GM15510 (cell line): Measurements from ENCODE around the gene PC.

Experiments used
- POLR2A ChIP-seq: IDR thresholded peaks from 3 replicates; pipeline ENCODE4 v1.6.1; 2011; ENCODE audit warnings: borderline replicate concordance; ENCODE audit not compliant: insufficient read length; ENCODE audit errors: extremely low read depth

Gene PC

DNA sequence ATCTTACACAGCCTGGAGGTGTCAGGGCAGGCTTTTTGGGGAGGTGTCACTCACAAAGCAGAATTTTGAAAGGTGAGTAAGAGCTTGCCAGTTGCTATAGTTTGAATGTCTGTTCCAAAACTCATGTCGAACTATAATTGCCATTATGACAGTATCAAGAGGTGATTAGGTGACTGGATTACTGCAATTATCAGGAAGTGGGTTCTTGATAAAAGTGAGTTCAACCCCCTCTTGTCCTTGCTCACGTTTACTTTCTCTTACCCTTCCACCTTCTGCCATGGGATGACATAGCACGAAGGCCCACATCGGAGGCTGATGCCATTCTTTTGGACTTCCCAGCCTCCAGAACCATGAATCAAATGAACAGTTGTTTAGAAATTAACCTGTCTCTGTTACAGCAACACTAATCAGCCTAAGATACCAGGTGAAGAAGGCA, 12.2 kb upstream of the PC start:
- TF ChIP-seq POLR2A, result no peak

DNA sequence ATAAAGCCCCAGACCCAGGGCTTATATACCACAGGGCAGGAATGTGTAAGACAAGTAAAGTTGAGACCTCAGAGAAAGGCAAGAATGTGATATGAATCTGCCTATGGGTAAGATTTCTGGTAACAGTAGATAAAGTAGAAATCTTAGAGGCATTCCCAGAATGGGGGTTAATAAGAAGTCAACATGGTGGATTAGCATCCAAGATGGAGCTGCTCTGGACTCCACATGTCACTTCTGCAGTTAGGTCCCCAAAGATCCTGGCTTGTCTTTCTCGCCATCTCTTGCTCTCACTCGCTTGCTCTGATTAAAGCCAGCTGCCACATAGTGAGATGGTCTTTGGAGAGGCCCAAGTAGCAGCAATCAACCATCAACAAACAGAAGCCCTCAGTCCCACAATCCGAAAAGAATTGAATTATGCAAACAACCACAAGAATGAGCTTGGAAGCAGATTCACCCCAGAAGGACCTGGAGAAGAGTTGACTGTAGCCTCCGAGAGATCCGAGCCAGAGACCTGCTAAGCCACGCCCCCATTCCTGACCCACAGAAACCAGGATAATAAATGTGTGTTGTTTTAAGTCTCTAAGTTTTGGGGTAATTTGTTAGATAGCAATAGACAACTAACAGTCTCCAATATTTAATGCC, 11.5 kb upstream of the PC start:
- TF ChIP-seq POLR2A, result no peak

DNA sequence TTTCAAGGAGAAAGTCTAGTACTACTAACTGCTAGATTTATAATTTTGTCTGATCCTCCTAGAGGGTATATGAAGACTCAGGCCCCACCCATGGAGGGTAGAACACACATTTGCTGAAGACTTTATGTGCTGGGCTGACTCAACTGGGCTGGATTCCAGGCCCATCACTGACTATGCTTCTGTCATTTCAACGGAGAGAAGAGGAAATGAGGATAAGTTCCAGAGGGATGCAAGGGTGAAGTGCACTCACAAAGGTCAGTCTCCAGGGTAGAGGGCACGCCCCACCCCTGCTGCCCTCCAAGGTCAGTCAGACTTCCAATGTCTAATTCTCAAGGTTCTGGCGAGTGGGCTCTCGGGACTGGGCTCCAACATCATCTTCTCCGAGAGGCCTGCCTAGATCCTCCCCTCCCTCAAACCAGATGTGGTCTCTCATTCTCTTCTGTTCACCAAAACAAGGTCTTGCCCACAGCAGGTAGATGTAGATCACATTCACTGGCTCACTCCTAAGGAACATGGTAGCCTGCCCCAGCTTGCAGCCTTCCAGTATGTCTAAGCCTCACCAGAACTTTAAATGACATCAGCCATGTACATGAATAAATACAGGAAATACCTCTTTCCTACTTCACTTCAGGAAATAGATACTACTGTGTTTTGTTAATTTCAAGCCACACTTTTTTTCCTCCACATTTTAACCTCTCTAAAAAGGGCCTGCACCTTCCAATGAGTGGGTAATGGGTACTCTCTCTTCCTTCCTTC, 9.7 kb upstream of the PC start:
- no peak for TF ChIP-seq POLR2A

- TF ChIP-seq POLR2A, result no peak
These were observed 8.2 kb upstream of the PC start for GRCh38 chr11:66966351-66966750.

DNA sequence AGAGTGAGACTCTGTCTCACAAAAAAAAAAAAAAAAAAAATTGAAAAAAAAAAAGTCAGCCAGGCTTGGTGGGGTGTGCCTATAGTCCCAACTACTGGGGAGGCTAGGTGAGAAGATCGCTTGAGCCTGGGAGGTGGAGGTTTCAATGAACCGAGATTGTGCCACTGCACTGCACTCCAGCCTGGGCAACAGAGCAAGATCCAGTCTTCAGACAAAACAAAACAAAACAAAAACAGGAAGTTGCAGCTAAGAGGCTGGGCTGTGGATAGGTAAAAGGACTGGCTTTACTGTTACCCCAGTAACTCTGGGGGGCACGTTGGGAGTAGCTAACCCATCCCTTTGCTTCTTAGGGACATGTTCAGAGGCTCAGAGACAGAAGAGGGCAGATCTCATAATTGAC, 6.3 kb upstream of the PC start:
- no peak for TF ChIP-seq POLR2A

GRCh38 chr11:66962801-66963200, 4.6 kb upstream of the PC start:
- TF ChIP-seq POLR2A, result no peak

GRCh38 chr11:66962247-66962646, 4.1 kb upstream of the PC start:
- TF ChIP-seq POLR2A, result no peak

DNA sequence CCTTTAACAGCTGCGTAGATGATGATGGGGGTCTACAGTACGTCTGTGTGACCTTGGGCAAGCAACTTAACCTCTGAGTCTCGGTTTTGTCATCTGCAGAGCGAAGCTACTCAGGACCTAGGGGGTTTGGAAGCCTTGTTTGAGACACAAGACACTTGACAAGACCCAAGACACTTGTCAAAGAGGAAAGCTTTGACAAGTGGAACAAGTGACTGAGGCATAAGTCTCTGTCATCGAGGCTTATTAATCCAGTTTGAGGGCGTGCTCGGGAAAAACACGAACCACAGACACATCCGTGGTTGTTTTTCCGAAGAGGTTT, 732 bp upstream of the PC start:
- TF ChIP-seq POLR2A, result no peak

DNA sequence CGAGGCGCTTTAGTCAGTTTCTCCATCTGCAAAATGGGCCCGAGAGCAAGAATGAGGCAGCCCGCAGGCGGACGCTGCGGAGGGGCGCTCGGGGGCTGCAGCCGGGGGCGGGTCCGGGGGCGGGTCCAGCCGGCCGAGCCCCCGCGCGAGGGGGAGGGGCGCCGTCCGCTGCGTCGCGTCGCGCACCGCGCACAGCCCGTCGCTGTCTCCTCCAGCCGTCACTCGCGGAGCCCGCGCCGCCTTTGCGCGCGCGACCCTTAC, 282 bp downstream of the PC start:
- TF ChIP-seq POLR2A, result no peak

- no peak for TF ChIP-seq POLR2A
These were observed 1.4 kb downstream of the PC start for GRCh38 chr11:66956689-66957290.

DNA sequence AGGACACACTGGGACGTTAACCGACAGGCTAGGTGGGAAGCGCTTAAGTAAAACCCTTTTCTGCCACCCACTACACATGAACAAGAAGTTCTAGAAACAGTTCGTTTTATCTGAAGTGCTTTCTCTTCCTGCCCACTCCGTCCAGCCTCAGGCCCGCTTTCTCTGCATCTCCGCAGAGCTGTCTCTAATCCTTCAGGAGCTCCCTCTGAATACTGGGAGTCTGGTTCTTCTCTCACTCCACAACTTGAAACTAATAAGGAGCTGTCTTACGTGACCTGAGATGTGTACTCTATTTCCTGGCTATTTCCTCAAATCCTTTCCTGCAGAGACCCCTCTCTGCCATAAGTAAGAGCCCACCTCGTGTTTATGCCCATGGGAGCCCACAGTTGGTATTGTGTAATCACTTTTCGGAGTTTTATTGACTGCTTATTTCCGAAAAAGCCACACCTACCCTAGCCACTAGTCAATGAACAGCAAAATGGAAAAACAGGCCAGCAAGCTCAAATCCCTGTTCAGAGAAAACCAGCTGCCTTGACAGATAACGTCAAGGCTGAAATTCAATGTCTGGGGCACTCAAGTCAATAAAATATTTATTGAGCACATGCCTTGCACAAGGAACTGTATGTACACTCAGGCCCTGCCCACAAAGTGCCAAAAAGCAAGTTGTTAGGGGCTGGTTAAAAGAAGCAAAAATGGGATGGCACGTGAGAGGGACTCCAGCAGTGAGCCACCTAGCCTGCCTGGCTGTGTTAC, 4.9 kb downstream of the PC start:
- no peak for TF ChIP-seq POLR2A

- no peak for TF ChIP-seq POLR2A
These were observed 6.3 kb downstream of the PC start for GRCh38 chr11:66951927-66952337.

DNA sequence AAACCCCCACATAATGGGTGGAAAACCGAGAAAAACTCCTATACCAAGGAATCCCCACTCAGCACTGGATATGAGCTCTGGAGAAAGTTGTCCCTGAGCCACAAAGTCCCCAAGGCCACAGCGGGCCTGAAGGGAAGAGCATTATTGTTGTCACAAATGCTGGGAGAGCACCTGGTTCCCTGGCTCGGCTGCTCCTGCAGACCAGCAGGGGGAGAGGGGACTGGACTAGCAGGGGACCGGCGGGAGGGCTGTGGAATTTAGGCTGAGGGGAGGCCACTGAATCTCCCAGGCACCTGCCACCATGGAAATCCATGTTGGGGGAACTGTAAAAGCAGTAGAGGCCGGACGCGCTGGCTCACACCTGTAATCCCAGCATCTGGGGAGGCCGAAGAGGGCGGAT, 7.0 kb downstream of the PC start:
- TF ChIP-seq POLR2A, result no peak

DNA sequence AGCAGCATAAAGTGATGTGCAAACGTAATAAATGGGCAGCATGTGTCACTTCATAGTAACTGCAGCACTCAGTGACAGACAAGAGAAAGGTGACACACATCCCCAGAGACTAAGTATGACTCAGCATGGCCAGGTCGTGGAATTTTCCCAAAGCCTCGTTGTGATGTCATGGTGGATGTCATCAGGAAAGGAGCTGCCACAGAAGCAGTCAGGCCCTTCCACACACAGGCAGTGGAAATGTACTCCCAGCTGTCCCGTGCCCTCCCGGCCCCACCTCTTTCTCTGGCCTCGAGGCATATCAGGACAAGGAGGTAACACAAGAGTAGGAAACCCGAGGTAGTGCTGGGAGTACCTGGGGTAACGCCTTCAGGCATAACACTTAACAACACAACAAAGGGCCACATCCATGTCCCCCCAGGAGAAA, 8.1 kb downstream of the PC start:
- TF ChIP-seq POLR2A, result no peak

DNA sequence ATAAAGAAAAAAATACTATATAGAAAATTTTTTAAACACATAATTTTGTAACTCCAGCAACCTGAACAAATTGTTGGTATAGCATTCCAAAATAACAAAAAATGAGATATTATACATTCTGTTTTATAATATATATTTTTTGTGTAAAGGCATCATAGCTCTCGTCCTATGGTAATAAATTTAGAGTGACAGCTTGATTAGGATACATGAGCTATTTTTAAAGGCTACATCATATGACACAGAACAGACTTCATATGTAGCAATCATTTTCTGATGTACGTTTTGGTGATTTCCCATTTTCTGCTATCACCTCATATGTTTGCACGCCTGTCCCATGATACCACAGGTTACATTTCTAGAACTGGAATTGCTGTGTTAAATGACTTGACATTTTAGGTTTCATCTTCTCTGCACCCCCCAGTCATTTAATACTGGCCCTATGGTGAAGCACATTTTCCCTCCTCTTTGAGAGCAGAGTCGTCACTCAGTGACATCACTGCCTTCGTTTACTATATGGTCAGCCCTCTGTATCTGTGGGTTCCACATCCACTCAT, 19.5 kb downstream of the PC start:
- TF ChIP-seq POLR2A, result no peak

GRCh38 chr11:66937193-66937733, 20.9 kb downstream of the PC start:
- TF ChIP-seq POLR2A, result no peak

GRCh38 chr11:66936311-66936711, 21.9 kb downstream of the PC start:
- TF ChIP-seq POLR2A, result no peak
